Adrenal gland (tissue), 12 donors: ENCODE results near the gene OR6C74. TPM values are rescaled to one million over a fixed set of nuclear protein-coding genes. Genes with fewer than 3 reads are reported as not detected.

Source experiments
- DNase-seq, 7 donors: peaks; one replicate each; pipeline ENCODE4 v3.0.0-alpha.2; 2019 to 2020
- H3K27ac ChIP-seq, 5 donors: fragments of 200-600 bp; sonication (generic) in 4 of 5; 1 replicate in 3 of 5; 2 replicates in 2 of 5; pipeline versions ENCODE4 v1.5.1 to v1.8.0; 2016 to 2020; ENCODE audit warnings: mild to moderate bottlenecking in 1 of 5
- H3K27me3 ChIP-seq: fragments of 200-600 bp; 2 replicates; pipeline ENCODE4 v1.8.0; 2021
- H3K36me3 ChIP-seq, 2 donors: fragments of 200-600 bp; replicated peaks in 1 of 2; 1 replicate in 1 of 2; 2 replicates in 1 of 2; pipeline versions ENCODE4 v1.5.1 to v1.8.0; 2018 to 2022
- H3K4me1 ChIP-seq, 2 donors: fragments of 200-600 bp; replicated peaks in 1 of 2; 1 replicate in 1 of 2; 2 replicates in 1 of 2; pipeline versions ENCODE4 v1.5.1 to v1.8.0; 2018 to 2021
- H3K4me3 ChIP-seq, 4 donors: fragments of 200-600 bp; sonication (generic) in 3 of 4; one replicate each; pipeline ENCODE4 v1.5.1; 2016 to 2018
- H3K9me3 ChIP-seq, 3 donors: fragments of 200-600 bp; sonication (generic) in 1 of 3; replicated peaks in 1 of 3; 1 replicate in 2 of 3; 2 replicates in 1 of 3; pipeline versions ENCODE4 v1.5.1 to v1.8.0; 2016 to 2021
- CTCF ChIP-seq, 6 experiments: fragments of 450-650 bp in 4 of 6; fragments of 200-600 bp in 2 of 6; sonication (generic) in 1 of 6; IDR thresholded peaks; 1 replicate in 5 of 6; 2 replicates in 1 of 6; pipeline versions ENCODE4 v1.5.1 to v1.8.0; 2016 to 2021; ENCODE audit warnings: antibody characterized with exemption in 6 of 6, mild to moderate bottlenecking in 2 of 6, moderate library complexity in 1 of 6
- POLR2A ChIP-seq, 2 donors: fragments of 450-650 bp; IDR thresholded peaks; one replicate each; pipeline ENCODE4 v1.6.1; 2017; ENCODE audit warnings: antibody characterized with exemption in 2 of 2, mild to moderate bottlenecking in 2 of 2, moderate library complexity in 1 of 2
- whole genome bisulfite sequencing, 4 donors: extraction: QIAGEN DNeasy Blood & Tissue Kit in 2 of 4; methylation state at CpG; one replicate each; pipeline versions ENCODE4 v1.1.5 to v1.1.7; 2013 to 2017; 5-methylcytosine and 5-hydroxymethylcytosine counted together
- intact Hi-C, 2 donors: fragments of 100-400 bp; cut with DNase I; formaldehyde crosslinking; loops; one replicate each; pipeline versions ENCODE4 v1.14.1 to v1.15.0; 2022 to 2023
- polyA plus RNA-seq, 3 donors: library from polyadenylated mRNA; stranded (reverse); fragments of 200-250 nt in 2 of 3; fragments of 350-450 nt in 1 of 3; fragmentation: Illumina TruSeq in 1 of 3; extraction: RNeasy Lipid Tissue Mini Kit (QIAGEN cat#74804) in 1 of 3; gene quantifications; one replicate each; pipeline ENCODE4 v1.2.3, GENCODE V29; 2013 to 2014
- total RNA-seq, 9 donors: library from RNA; depleted of rRNA in 4 of 9; stranded (reverse); fragments of >200 nt in 4 of 9; fragments of 120-200 nt in 1 of 9; fragmentation: NEBNext Ultra II Directional in 1 of 9; extraction: Animal tissue kit (Norgen Biotek cat#: 25700) in 1 of 9; gene quantifications; one replicate each; pipeline versions ENCODE4 v1.1.0 to v1.2.4, GENCODE V29; 2013 to 2023
- donor health status: healthy with polysubstance abuse.
- donor health status: Bipolar disorder and iron deficiency.
- donor health status: DM: yes; HTN: yes; CAD: no.
- donor health status: DM: no; HTN: no; CAD: no.
- donor health status: DM: no; HTN: no; CAD: no.
- donor health status: DM: yes; HTN: yes; CAD: no.

The OR6C74 gene
- total and polyA plus RNA-seq, 12 donors: 1.1 TPM; not detected in 11

GRCh38 chr12:55258303-55258702 lies 13.9 kb downstream of the OR6C74 start:
- 63 to 76% (median 67%) methylated on average over 2 of the region's 2 CpGs for WGBS, 4 donors
- no peak for TF ChIP-seq POLR2A (IDR thresholded peaks at IDR 0.05)
- no peak for TF ChIP-seq CTCF (IDR thresholded peaks at IDR 0.05)
- Histone ChIP-seq H3K27ac (no peak overlapping the region), H3K36me3 (no peaks in the 10 kb centered on the region), H3K9me3 (no peaks in the 10 kb centered on the region), H3K4me1 (no peaks in the 10 kb centered on the region), H3K4me3 (no peak overlapping the region), H3K27me3 (no peaks in the 10 kb centered on the region)
- DNase-seq: no peak
- intact Hi-C loops: no loop called here

- Histone ChIP-seq H3K36me3 (no peaks in the 10 kb centered on the region), H3K4me3 (no peak overlapping the region), H3K27ac (no peak overlapping the region), H3K4me1 (no peaks in the 10 kb centered on the region), H3K27me3 (no peaks in the 10 kb centered on the region), H3K9me3 (no peaks in the 10 kb centered on the region)
- WGBS, 4 donors: 52 to 68% (median 59%) methylated on average over 2 of the region's 2 CpGs
- intact Hi-C loops: no loop called here
- no peak for DNase-seq
- TF ChIP-seq CTCF (IDR thresholded peaks at IDR 0.05) (no peak), POLR2A (IDR thresholded peaks at IDR 0.05) (no peak)
Observed at GRCh38 chr12:55280991-55281390, 36.6 kb downstream of the OR6C74 start.

GRCh38 chr12:55289999-55290398 lies 45.6 kb downstream of the OR6C74 start:
- WGBS, 4 donors: 35 to 59% (median 50%) methylated on average over 2 of the region's 2 CpGs
- DNase-seq: no peak

More at GRCh38 chr12:55289999-55290398, 45.6 kb downstream of the OR6C74 start:
- Histone ChIP-seq H3K4me1 (no peaks in the 10 kb centered on the region), H3K4me3 (no peak overlapping the region), H3K9me3 (no peaks in the 10 kb centered on the region), H3K27ac (no peak overlapping the region), H3K27me3 (no peaks in the 10 kb centered on the region), H3K36me3 (no peaks in the 10 kb centered on the region)
- intact Hi-C loops: no loop called here
- no peak for TF ChIP-seq CTCF (IDR thresholded peaks at IDR 0.05)
- no peak for TF ChIP-seq POLR2A (IDR thresholded peaks at IDR 0.05)

Other genes starting within 250 kb of the OR6C74 start
- 1 to 10 TPM in 3 of 9 donors, under 1 TPM in 1, not detected in 5; 0.22 to 1.7 (median 1.2) TPM for gene NEUROD4, start 224.6 kb upstream of the OR6C74 start, total RNA-seq
- 1 to 10 TPM in 2 of 3 donors, under 1 TPM in 1; 0.17 to 3.3 (median 1.1) TPM for gene NEUROD4, start 224.6 kb upstream of the OR6C74 start, polyA plus RNA-seq
- not detected for gene OR9K2, start 118.2 kb upstream of the OR6C74 start, total RNA-seq
- not detected for gene OR9K2, start 118.2 kb upstream of the OR6C74 start, polyA plus RNA-seq
- gene OR10A7, start 23.6 kb upstream of the OR6C74 start, total RNA-seq: not detected
- not detected for gene OR10A7, start 23.6 kb upstream of the OR6C74 start, polyA plus RNA-seq
- gene OR6C6, start 52.0 kb downstream of the OR6C74 start, total RNA-seq: not detected
- gene OR6C6, start 52.0 kb downstream of the OR6C74 start, polyA plus RNA-seq: not detected
- gene OR6C1, start 69.7 kb downstream of the OR6C74 start, total RNA-seq: under 1 TPM in 1 of 9 donors, not detected in 8; 0.11 TPM
- not detected for gene OR6C1, start 69.7 kb downstream of the OR6C74 start, polyA plus RNA-seq
- not detected for gene OR6C3, start 86.1 kb downstream of the OR6C74 start, total RNA-seq
- gene OR6C3, start 86.1 kb downstream of the OR6C74 start, polyA plus RNA-seq: not detected
- gene OR6C75, start 118.4 kb downstream of the OR6C74 start, total RNA-seq: not detected
- not detected for gene OR6C75, start 118.4 kb downstream of the OR6C74 start, polyA plus RNA-seq
- gene OR6C65, start 155.9 kb downstream of the OR6C74 start, total RNA-seq: not detected
- not detected for gene OR6C65, start 155.9 kb downstream of the OR6C74 start, polyA plus RNA-seq
- not detected for gene OR6C76, start 181.6 kb downstream of the OR6C74 start, total RNA-seq
- gene OR6C76, start 181.6 kb downstream of the OR6C74 start, polyA plus RNA-seq: not detected
- gene OR6C2, start 199.5 kb downstream of the OR6C74 start, total RNA-seq: not detected
- gene OR6C2, start 199.5 kb downstream of the OR6C74 start, polyA plus RNA-seq: not detected
- not detected for gene OR6C70, start 225.5 kb downstream of the OR6C74 start, total RNA-seq
- not detected for gene OR6C70, start 225.5 kb downstream of the OR6C74 start, polyA plus RNA-seq
- gene OR6C68, start 247.8 kb downstream of the OR6C74 start, total RNA-seq: not detected
- gene OR6C68, start 247.8 kb downstream of the OR6C74 start, polyA plus RNA-seq: not detected